ENCODE results near the gene TASOR2.

Gene TASOR2, protein sequence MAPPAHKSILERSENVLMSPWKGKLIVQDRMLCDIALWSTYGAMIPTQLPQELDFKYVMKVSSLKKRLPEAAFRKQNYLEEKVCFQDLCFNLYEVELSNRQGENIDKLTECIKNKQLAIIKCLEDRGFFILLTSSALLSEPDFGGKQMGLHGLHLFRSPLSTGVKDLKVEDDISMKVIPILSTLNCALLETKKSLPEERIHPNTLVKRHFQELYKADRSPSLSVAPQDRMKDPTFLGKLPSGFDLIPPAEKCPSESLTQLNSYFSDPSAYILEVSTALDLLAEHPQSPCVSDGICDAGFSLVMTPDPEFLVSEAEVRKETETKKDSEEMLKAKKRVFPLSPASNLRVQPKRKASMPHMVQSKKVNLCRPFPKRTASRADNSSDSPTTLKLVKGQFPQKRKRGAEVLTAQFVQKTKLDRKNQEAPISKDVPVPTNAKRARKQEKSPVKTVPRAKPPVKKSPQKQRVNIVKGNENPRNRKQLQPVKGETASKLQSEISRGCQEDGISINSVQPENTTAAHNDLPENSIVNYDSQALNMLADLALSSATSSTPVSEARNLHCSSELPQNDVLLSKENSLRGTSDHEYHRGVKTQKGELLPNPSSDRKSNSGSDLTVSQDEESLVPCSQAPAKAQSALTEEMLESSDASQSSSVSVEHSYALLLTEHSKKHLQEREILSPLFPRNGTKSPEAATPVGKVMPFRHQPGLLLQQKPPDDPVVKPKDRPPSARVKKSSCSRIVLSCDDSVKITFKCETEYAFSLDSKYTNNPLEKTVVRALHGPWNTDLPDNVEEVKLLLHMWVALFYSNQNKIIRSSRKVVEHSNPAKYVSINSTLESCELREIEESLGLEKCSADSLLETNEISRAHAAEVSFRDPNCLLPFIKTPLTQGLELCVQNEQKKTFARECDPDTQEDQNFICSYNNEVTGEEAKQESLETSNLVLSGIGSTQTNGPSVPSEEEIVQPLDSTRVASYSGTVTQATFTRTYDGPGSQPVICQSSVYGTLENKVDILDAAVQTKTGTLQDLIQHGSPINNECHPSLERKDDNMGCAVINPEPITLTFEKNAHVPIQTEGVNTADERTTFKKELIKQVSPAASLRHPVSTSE (N-terminal part only)

GRCh38 chr10:5684318-5684970 is at the start of gene TASOR2:
TASOR2 (plus strand) TSS chr10:5684838; CDS start chr10:5720643, 35,805 bp downstream.
- H3K4me3 ChIP-seq (ENCODE audit: low read depth, low read length), result peak within 1 kb of the TSS; percentile 71
- peak; percentile 91 for DNase-seq (ENCODE audit: low read depth)
- TF ChIP-seq, protein P1, sequence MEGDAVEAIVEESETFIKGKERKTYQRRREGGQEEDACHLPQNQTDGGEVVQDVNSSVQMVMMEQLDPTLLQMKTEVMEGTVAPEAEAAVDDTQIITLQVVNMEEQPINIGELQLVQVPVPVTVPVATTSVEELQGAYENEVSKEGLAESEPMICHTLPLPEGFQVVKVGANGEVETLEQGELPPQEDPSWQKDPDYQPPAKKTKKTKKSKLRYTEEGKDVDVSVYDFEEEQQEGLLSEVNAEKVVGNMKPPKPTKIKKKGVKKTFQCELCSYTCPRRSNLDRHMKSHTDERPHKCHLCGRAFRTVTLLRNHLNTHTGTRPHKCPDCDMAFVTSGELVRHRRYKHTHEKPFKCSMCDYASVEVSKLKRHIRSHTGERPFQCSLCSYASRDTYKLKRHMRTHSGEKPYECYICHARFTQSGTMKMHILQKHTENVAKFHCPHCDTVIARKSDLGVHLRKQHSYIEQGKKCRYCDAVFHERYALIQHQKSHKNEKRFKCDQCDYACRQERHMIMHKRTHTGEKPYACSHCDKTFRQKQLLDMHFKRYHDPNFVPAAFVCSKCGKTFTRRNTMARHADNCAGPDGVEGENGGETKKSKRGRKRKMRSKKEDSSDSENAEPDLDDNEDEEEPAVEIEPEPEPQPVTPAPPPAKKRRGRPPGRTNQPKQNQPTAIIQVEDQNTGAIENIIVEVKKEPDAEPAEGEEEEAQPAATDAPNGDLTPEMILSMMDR (IDR thresholded peaks at IDR 0.05; ENCODE audit: control insufficient read depth, extremely low read depth, insufficient read depth), result no peak

- no peak overlapping the region for H3K4me3 ChIP-seq (ENCODE audit: low read depth, low read length)
- no peak for DNase-seq (ENCODE audit: low read depth)
- TF ChIP-seq, protein P1 (IDR thresholded peaks at IDR 0.05; ENCODE audit: control insufficient read depth, extremely low read depth, insufficient read depth), result no peak
These were observed 49.7 kb upstream of the TASOR2 start for GRCh38 chr10:5634918-5635317.

DNA sequence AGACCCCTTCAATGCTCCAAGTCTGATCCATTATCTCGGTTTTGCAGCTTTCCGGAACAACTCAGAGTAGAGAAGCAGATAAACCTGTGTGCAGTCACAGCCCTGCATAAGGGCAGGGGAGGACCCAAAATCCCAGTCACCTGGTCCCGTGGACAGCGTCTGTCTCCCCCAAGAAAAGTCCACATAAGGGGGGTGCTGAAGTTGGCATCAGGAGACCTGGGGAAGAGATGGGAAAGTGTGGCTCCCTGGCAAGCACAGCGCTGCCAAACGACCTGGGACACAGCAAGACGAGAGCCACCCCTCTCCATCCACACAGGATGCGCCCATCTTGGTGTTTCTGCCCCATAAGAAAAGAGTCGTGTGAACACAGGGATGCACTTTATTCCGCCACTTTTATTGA is 46.1 kb upstream of the TASOR2 start:
- no peak for DNase-seq (ENCODE audit: low read depth)
- TF ChIP-seq, protein P1 (IDR thresholded peaks at IDR 0.05; ENCODE audit: control insufficient read depth, extremely low read depth, insufficient read depth), result no peak
- H3K4me3 ChIP-seq (ENCODE audit: low read depth, low read length), result no peak overlapping the region

GRCh38 chr10:5639066-5639465 is 45.6 kb upstream of the TASOR2 start:
- DNase-seq (ENCODE audit: low read depth), result no peak
- H3K4me3 ChIP-seq (ENCODE audit: low read depth, low read length), result no peak overlapping the region
- TF ChIP-seq, protein P1 (IDR thresholded peaks at IDR 0.05; ENCODE audit: control insufficient read depth, extremely low read depth, insufficient read depth), result no peak

DNA sequence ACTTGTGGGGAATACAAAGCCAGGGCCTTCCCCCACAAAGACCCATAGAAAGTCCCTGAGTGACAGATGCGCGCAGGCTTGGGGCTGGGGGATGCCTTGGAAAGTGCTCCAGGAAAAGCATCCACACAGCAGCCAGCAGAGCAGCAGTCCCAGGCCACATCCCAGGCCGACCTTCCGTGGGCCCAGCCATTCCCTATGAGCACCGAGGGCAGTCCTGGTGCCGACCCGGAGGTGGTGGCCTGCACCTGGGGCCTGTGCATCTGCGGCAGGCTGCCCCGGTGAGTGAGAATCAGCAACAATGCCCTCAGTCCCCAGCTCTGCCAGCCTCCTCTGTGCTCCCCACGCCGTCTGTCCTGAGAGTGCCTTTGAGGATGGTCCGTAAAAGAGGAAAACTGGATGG is 44.6 kb upstream of the TASOR2 start:
- DNase-seq (ENCODE audit: low read depth), result no peak
- TF ChIP-seq, protein P1 (IDR thresholded peaks at IDR 0.05; ENCODE audit: control insufficient read depth, extremely low read depth, insufficient read depth), result no peak
- no peak overlapping the region for H3K4me3 ChIP-seq (ENCODE audit: low read depth, low read length)

DNA sequence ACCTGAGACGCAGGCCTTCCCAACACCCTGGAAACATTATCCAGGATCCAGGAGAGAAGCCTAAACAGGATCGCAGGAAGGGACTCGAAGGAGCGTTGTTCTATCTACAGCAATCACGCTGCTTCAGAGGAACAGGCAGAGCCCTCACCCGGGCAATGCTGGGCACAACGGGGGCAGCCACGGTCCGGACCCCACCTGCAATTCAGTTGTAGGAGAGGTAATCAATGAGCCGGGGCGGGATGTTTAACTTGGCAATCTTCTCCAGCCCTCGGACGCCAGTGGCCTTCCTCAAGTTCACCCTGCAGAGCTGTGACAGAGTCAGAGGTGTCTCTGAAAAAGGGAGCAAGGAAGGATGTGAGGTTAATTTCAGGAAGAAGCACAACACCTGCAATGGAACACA is 44.1 kb upstream of the TASOR2 start:
- no peak for DNase-seq (ENCODE audit: low read depth)
- H3K4me3 ChIP-seq (ENCODE audit: low read depth, low read length), result no peak overlapping the region
- TF ChIP-seq, protein P1 (IDR thresholded peaks at IDR 0.05; ENCODE audit: control insufficient read depth, extremely low read depth, insufficient read depth), result no peak

All from LNCaP clone FGC (cell line).